ENCODE measurements around the gene ACOT11. TPM values are rescaled to one million over a fixed set of nuclear protein-coding genes. Genes with fewer than 3 reads are reported as not detected.

The ACOT11 gene
- total and polyA plus RNA-seq, 2 experiments from 2014 or later, result 13.8 to 20.0 TPM

- Histone ChIP-seq H2AFZ (no peak overlapping the region), H4K20me1 (ENCODE audit: insufficient read depth, poor library complexity, severe bottlenecking) (no peaks in the 10 kb centered on the region), H3K4me1 (ENCODE audit: insufficient read depth) (peaks cover 17% of the 10 kb centered on the region), H3K9me2 (replicated peaks; ENCODE audit: insufficient read depth) (no peaks in the 10 kb centered on the region), H3K4me3 (no peak overlapping the region), H3K4me2 (no peak overlapping the region), H3K9me3 (ENCODE audit: low read depth) (no peaks in the 10 kb centered on the region), H3K27me3 (no peaks in the 10 kb centered on the region), H3K79me2 (no peaks in the 10 kb centered on the region), H3K36me3 (replicated peaks; ENCODE audit: insufficient read depth, low read depth) (no peaks in the 10 kb centered on the region), H3K27ac (no peak overlapping the region)
- 91% methylated on average over 3 of the region's 3 CpGs for WGBS (ENCODE audit: low lambda C conversion rate, missing lambda C conversion rate)
- no peak for DNase-seq (ENCODE audit: low spot score)
- TF ChIP-seq CTCF (IDR thresholded peaks at IDR 0.05; ENCODE audit: poor library complexity), result no peak
- TF ChIP-seq EZH2phosphoT487 (IDR thresholded peaks at IDR 0.05; ENCODE audit: low read depth, severe bottlenecking, unreplicated experiment), result no peak
- no peak for TF ChIP-seq EZH2 (IDR thresholded peaks at IDR 0.05; ENCODE audit: borderline replicate concordance)
Measured at GRCh38 chr1:54575161-54575560, 27.1 kb downstream of the ACOT11 start.

GRCh38 chr1:54575605-54576290, 27.7 kb downstream of the ACOT11 start:
- Histone ChIP-seq H3K79me2 (no peaks in the 10 kb centered on the region), H3K27ac (no peak overlapping the region), H3K9me2 (replicated peaks; ENCODE audit: insufficient read depth) (no peaks in the 10 kb centered on the region), H3K4me1 (ENCODE audit: insufficient read depth) (peaks cover 17% of the 10 kb centered on the region), H3K4me3 (no peak overlapping the region), H3K36me3 (replicated peaks; ENCODE audit: insufficient read depth, low read depth) (no peaks in the 10 kb centered on the region), H3K9me3 (ENCODE audit: low read depth) (no peaks in the 10 kb centered on the region), H3K27me3 (no peaks in the 10 kb centered on the region), H2AFZ (no peak overlapping the region), H3K4me2 (no peak overlapping the region), H4K20me1 (ENCODE audit: insufficient read depth, poor library complexity, severe bottlenecking) (no peaks in the 10 kb centered on the region)
- DNase-seq (ENCODE audit: low spot score), result no peak
- no peak for TF ChIP-seq CTCF (IDR thresholded peaks at IDR 0.05; ENCODE audit: poor library complexity)
- 87% methylated on average over 8 of the region's 8 CpGs for WGBS (ENCODE audit: low lambda C conversion rate, missing lambda C conversion rate)

- H3K27ac ChIP-seq, result no peak overlapping the region
- 65% methylated on average over 6 of the region's 6 CpGs for WGBS (ENCODE audit: low lambda C conversion rate, missing lambda C conversion rate)
Measured at GRCh38 chr1:54577612-54578011, 29.6 kb downstream of the ACOT11 start.

More at GRCh38 chr1:54577612-54578011, 29.6 kb downstream of the ACOT11 start:
- peak; percentile 74 for DNase-seq (ENCODE audit: low spot score)
- Histone ChIP-seq H3K79me2 (no peaks in the 10 kb centered on the region), H3K9me3 (ENCODE audit: low read depth) (no peaks in the 10 kb centered on the region), H4K20me1 (ENCODE audit: insufficient read depth, poor library complexity, severe bottlenecking) (no peaks in the 10 kb centered on the region), H3K4me3 (no peak overlapping the region), H3K9me2 (replicated peaks; ENCODE audit: insufficient read depth) (no peaks in the 10 kb centered on the region), H2AFZ (no peak overlapping the region), H3K27me3 (no peaks in the 10 kb centered on the region), H3K4me1 (ENCODE audit: insufficient read depth) (peaks cover 15% of the 10 kb centered on the region), H3K4me2 (no peak overlapping the region), H3K36me3 (replicated peaks; ENCODE audit: insufficient read depth, low read depth) (no peaks in the 10 kb centered on the region)
- TF ChIP-seq EZH2 (IDR thresholded peaks at IDR 0.05; ENCODE audit: borderline replicate concordance), result no peak
- no peak for TF ChIP-seq CTCF (IDR thresholded peaks at IDR 0.05; ENCODE audit: poor library complexity)
